ENCODE results near the gene THSD7B. TPM values are rescaled to one million over a fixed set of nuclear protein-coding genes. Genes with fewer than 3 reads are reported as not detected.

The THSD7B gene
- total RNA-seq, 2 donors from 2014 or later, result 0.19 to 0.49 TPM

DNA sequence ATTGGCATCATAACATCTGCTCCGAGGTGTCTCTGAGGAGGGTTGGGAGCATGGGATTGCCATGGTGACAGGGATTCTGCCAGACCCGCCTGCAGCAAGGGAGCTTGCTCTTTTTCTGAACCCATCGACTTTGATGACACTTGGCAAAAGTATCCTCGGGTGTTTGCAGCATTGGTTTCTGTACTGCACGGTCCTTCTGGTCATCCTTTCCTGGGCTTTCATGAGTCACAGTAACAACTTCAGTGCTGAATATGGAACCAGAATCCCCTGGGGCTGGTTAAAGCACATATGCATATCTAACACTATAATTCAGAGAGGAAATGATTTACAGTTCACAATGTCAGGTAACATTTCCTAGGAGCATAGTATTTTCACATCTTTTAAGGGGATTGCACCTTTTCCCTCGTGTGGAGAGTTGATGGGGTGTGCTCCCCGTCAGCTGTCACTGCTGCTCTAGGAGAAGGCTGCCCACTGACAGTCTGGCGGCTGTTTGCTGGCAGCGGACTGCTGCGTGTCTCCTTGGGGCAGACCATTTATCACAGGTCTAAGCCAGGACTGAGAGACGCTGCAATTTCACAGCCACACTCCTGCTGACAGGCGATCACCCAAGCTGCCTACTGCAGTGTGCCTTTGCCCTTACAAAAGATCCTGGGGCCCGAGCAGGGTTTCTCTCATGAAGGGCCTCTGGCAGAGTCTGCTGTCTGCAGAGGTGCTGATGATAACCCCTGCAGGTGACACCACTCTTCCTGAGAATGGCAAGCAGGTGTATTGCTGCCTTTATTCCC lies 425.3 kb downstream of the THSD7B start:
- peaks cover 0 to 2% of the 10 kb centered on the region in 2 donors for H3K9me3 Mint-ChIP-seq
- H3K27ac Mint-ChIP-seq, result no peak overlapping the region
- DNase-seq, result no peak
- H3K4me3 Mint-ChIP-seq, result no peak overlapping the region
- ATAC-seq (replicated peaks in 1 of 2), result no peak
- no peaks in the 10 kb centered on the region for H3K27me3 Mint-ChIP-seq (ENCODE audit: low read depth)
- no peaks in the 10 kb centered on the region for H3K4me1 Mint-ChIP-seq (ENCODE audit: low read depth)
- H3K36me3 Mint-ChIP-seq (ENCODE audit: insufficient read depth in 2 of 2), result no peaks in the 10 kb centered on the region

DNA sequence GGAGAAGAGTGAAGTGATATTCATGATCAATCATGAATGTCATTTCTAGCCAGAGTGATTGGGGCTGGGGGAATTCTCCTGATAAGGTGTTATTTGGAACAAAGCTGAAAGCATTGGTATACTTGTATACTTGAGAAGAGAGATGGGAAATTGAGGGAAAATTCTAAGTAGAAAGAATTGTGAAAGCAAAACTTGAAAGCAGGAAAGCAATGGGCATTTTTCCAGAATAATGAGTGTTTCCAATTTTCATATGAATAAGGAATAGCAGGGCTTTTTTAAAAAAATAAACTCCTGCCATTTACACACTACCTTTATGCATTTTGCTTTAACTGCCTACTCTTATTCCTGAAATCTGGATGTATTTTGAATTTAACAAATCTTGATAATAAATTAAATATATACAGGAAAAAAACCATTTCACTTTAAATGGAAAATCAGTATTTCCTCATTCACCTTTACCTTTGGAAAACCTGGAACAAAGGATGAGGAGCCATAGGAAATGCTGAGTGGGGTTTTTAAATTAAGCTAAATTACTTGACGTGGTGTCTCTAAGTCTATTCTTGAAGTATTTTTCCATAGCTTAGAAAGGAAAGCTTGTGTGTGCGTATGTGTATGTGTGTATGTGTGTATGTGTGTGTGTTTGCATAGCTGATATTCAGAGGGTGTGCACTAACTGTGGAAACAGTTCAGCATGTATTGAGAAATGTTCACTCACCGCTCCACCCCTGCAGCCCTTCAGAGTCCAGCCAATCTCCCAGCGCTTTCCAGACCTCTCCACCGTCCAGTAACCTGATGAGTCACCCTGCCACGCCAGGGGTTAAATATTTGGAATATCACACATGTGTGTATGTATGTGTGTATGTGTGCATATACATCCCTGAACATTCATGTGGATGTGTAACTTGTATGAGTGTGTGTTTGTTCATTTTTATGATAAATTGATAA lies 427.3 kb downstream of the THSD7B start:
- ATAC-seq (replicated peaks in 1 of 2), result no peak
- H3K4me1 Mint-ChIP-seq (ENCODE audit: low read depth), result no peaks in the 10 kb centered on the region
- no peaks in the 10 kb centered on the region for H3K9me3 Mint-ChIP-seq
- no peak overlapping the region for H3K4me3 Mint-ChIP-seq
- no peak overlapping the region for H3K27ac Mint-ChIP-seq
- DNase-seq, result no peak
- no peaks in the 10 kb centered on the region for H3K27me3 Mint-ChIP-seq (ENCODE audit: low read depth)
- no peaks in the 10 kb centered on the region for H3K36me3 Mint-ChIP-seq (ENCODE audit: insufficient read depth in 2 of 2)

DNA sequence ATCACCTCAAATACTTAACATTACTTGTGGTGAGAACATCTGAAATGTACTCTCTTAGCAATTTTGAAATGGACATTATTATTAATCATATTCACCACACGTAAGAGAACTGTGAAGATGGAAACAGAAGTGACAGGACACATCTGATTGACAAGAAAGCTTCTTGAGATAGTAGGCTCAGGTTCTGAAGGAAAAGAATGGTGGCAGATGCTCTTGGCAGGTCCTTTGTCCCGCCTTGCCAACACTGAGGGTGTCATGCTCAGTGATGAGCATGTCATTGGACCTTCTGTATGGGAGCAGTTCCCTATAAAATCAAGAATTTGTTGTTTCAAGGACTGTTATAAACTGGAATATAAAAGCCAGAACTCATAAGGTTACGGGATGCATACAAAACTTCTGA lies 428.1 kb downstream of the THSD7B start:
- Mint-ChIP-seq H3K4me1 (ENCODE audit: low read depth) (no peaks in the 10 kb centered on the region), H3K9me3 (no peaks in the 10 kb centered on the region), H3K36me3 (ENCODE audit: insufficient read depth in 2 of 2) (no peaks in the 10 kb centered on the region), H3K4me3 (no peak overlapping the region), H3K27ac (no peak overlapping the region), H3K27me3 (ENCODE audit: low read depth) (no peaks in the 10 kb centered on the region)
- ATAC-seq (replicated peaks in 1 of 2) (no peak), DNase-seq (no peak)

DNA sequence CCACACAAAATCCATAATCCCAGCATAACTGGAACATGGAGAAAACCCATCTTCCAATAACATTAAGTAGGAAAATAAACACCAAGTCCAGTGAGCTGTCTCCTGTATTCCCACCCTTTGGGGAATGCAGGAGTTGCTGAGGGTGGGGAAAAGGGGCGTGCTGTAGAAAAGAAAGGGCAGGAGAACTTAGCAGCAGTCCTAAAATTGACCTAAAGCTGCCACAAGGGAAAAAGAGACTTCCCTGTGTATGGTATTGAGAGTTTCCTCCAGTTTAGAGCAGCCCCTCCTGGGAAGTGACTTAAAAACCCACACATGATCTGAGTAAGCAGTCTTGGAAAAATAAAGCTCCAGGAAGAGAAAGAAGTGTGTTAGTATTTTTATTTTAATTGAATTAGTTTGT lies 428.8 kb downstream of the THSD7B start:
- no peak for ATAC-seq (replicated peaks in 1 of 2)
- no peak overlapping the region for H3K4me3 Mint-ChIP-seq
- H3K9me3 Mint-ChIP-seq, result no peaks in the 10 kb centered on the region
- H3K4me1 Mint-ChIP-seq (ENCODE audit: low read depth), result no peaks in the 10 kb centered on the region
- H3K27ac Mint-ChIP-seq, result no peak overlapping the region
- no peaks in the 10 kb centered on the region for H3K36me3 Mint-ChIP-seq (ENCODE audit: insufficient read depth in 2 of 2)
- DNase-seq, result no peak
- no peaks in the 10 kb centered on the region for H3K27me3 Mint-ChIP-seq (ENCODE audit: low read depth)

DNA sequence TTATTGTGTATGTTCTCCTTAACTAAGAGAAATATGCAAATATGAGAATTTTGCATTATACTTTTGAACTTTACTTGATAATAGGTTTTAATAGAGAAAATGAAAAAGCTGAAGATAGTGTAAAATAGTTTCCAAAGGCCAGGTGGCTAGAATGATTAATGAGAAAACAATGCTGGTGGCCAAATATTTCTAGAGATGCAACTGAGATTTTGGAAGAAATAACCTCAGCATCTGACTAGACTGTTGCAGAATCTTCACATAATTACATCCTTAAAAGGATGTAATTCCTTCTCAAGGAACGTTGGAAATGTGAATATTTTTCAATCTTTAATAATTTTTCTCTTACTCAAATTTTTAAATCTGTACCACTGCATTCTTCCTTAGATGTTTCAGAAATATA lies 434.4 kb downstream of the THSD7B start:
- Mint-ChIP-seq H3K36me3 (ENCODE audit: insufficient read depth in 2 of 2) (no peaks in the 10 kb centered on the region), H3K9me3 (peaks cover 0 to 2% of the 10 kb centered on the region in 2 donors), H3K27me3 (ENCODE audit: low read depth) (no peaks in the 10 kb centered on the region), H3K4me1 (ENCODE audit: low read depth) (no peaks in the 10 kb centered on the region), H3K27ac (no peak overlapping the region), H3K4me3 (no peak overlapping the region)
- ATAC-seq (replicated peaks in 1 of 2), result no peak
- DNase-seq, result no peak

DNA sequence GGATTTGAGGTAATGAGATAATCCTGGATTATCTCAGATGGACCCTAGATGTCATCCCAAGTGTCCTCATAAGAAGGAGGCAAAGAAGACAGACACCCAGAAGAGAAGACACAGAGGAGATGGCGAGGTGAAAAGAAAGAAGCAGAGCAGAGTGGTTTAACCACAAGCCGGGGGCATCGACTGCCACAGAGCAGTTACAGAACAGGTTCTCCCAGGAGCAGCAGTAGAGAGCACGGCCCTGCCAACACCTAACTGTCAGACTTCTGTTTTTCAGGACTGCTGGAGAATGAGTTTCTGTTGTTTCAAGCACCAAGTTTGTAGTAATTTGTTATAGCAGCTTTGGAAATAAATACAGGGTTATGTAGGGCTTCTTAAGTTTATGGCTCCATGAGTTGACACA lies 437.0 kb downstream of the THSD7B start:
- Mint-ChIP-seq H3K36me3 (ENCODE audit: insufficient read depth in 2 of 2) (no peaks in the 10 kb centered on the region), H3K4me3 (no peak overlapping the region), H3K4me1 (ENCODE audit: low read depth) (no peaks in the 10 kb centered on the region), H3K27me3 (ENCODE audit: low read depth) (no peaks in the 10 kb centered on the region), H3K27ac (no peak overlapping the region), H3K9me3 (peaks cover 0 to 3% of the 10 kb centered on the region in 2 donors)
- no peak for DNase-seq
- ATAC-seq (replicated peaks in 1 of 2), result no peak

DNA sequence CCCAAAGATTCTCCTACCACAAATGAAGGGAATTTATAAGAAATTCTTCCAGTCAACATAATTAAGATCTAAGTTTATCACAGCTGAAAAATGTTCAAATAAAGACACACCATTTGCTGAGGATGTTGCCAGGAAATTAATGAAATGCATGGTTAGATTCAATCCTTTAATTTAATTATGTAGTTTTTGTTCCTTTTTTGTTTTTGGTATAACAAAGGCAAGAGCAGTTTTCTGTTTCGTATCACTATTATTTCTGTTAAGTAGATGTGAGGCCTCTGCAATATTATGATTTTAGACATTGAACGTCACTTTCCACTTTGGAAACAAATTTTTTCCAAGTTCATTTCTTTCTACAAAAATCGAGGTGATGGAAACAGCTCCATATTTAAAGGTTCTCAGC lies 440.0 kb downstream of the THSD7B start:
- Mint-ChIP-seq H3K27ac (no peak overlapping the region), H3K4me1 (ENCODE audit: low read depth) (no peaks in the 10 kb centered on the region), H3K9me3 (peaks cover 1 to 3% of the 10 kb centered on the region in 2 donors), H3K27me3 (ENCODE audit: low read depth) (no peaks in the 10 kb centered on the region), H3K4me3 (no peak overlapping the region), H3K36me3 (ENCODE audit: insufficient read depth in 2 of 2) (no peaks in the 10 kb centered on the region)
- no peak for ATAC-seq (replicated peaks in 1 of 2)
- no peak for DNase-seq

DNA sequence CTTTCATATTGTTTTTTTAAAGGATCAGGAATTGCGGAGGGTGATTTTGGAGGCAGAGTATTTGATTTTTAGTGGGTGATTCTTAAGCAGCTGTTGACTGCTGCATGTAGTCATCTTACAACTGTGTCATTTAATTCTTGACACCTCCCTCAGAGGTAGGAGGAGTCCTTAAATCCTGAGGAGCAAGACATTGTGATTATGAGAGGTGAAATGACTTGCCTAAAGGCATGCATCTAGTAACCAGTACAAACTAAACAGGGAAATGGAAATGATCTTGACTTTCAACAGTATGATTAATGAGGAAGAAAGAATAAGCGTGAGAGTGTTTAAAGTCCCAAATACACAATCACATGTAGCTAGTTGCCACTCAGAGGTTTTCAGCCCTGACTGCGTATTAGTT lies 440.7 kb downstream of the THSD7B start:
- Mint-ChIP-seq H3K4me1 (ENCODE audit: low read depth) (no peaks in the 10 kb centered on the region), H3K4me3 (no peak overlapping the region), H3K27ac (no peak overlapping the region), H3K27me3 (ENCODE audit: low read depth) (no peaks in the 10 kb centered on the region), H3K9me3 (peaks cover 1 to 3% of the 10 kb centered on the region in 2 donors), H3K36me3 (ENCODE audit: insufficient read depth in 2 of 2) (no peaks in the 10 kb centered on the region)
- no peak for DNase-seq
- no peak for ATAC-seq (replicated peaks in 1 of 2)

DNA sequence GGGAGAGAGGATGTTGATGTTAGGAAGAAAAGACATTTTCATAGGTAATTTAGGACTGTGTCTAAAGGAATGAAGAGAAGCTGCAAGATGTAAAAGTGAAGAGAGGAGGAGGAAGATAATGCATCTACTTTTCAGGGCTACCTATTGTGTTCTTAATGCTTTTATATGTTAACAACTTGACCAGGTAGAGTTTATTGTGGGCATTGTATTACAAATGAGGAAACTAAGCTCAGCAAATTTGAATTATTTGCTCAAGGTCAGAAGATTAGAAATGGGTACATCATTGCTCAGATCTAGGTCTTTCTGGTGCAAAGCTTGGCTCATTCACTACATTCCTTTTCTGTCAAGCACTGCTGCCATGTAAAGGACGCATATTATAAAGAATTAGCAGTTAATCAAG lies 441.7 kb downstream of the THSD7B start:
- Mint-ChIP-seq H3K4me3 (no peak overlapping the region), H3K36me3 (ENCODE audit: insufficient read depth in 2 of 2) (no peaks in the 10 kb centered on the region), H3K4me1 (ENCODE audit: low read depth) (no peaks in the 10 kb centered on the region), H3K27ac (no peak overlapping the region), H3K27me3 (ENCODE audit: low read depth) (no peaks in the 10 kb centered on the region), H3K9me3 (peaks cover 1 to 3% of the 10 kb centered on the region in 2 donors)
- ATAC-seq (replicated peaks in 1 of 2) (no peak), DNase-seq (no peak)

DNA sequence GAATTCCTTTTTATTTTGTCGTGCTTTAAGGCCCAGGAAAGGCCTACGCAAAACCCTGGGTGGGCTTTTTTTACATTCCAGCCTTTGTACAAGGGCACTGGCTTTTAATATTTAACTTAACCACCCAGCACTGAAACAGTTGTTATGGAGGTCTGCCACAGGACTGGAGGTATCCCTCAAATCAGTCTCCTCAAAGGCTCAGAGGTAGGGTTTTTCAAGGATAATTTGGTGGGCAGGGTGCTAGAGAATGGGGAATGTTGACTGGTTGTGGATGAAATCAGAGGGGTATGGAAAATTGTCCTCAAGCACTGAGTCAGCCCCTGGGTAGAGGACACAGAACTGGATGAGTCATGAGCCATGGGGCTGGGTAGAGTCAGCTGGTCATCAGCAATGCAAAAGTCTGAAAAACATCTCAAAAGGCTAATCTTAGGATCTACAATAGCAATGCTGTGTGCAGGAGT lies 443.1 kb downstream of the THSD7B start:
- H3K27ac Mint-ChIP-seq, result no peak overlapping the region
- H3K36me3 Mint-ChIP-seq (ENCODE audit: insufficient read depth in 2 of 2), result no peaks in the 10 kb centered on the region
- no peaks in the 10 kb centered on the region for H3K4me1 Mint-ChIP-seq (ENCODE audit: low read depth)
- ATAC-seq (replicated peaks in 1 of 2) (no peak), DNase-seq (no peak)
- H3K27me3 Mint-ChIP-seq (ENCODE audit: low read depth), result no peaks in the 10 kb centered on the region
- peaks cover 1 to 2% of the 10 kb centered on the region in 2 donors for H3K9me3 Mint-ChIP-seq
- H3K4me3 Mint-ChIP-seq, result no peak overlapping the region

DNA sequence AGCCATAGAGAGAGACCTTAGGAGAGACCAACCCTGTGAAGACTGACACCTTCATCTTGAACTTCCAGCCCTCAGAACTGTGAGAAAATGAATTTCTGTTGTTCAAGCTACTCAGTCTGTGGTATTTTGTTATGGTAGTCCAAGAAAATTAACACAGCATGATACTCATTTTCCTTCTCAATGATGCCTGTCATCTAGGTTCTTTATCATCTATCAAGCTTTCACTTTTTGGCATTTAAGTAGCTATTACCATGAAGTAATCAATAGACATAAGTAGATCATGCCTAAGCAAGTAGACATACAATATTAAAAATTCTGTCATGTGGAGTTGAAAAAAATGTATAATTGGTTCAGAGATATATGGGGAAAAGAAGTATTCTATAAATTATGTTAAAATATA lies 444.7 kb downstream of the THSD7B start:
- no peak for ATAC-seq (replicated peaks in 1 of 2)
- H3K4me1 Mint-ChIP-seq (ENCODE audit: low read depth), result no peaks in the 10 kb centered on the region
- no peak for DNase-seq
- no peak overlapping the region for H3K4me3 Mint-ChIP-seq
- H3K27ac Mint-ChIP-seq, result no peak overlapping the region
- no peaks in the 10 kb centered on the region for H3K27me3 Mint-ChIP-seq (ENCODE audit: low read depth)
- peaks cover 1 to 3% of the 10 kb centered on the region in 2 donors for H3K9me3 Mint-ChIP-seq
- no peaks in the 10 kb centered on the region for H3K36me3 Mint-ChIP-seq (ENCODE audit: insufficient read depth in 2 of 2)

DNA sequence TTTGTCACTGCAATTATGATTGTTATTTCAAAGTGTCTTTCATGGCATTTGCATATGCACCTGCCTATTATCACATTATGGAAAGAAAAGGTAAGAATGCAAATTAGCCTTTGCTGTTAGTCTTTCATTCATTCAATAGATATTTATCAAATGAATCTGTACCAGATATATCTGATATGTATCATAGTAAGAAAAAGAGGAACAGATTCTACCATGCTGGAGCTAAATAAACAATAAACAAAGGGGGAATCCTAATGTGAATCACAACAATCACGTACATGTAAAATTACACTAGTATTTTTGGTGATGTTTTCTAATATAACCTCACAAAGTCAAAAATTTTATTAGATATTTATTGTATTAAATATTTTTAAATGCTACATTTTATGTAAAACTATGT lies 446.4 kb downstream of the THSD7B start:
- H3K27ac Mint-ChIP-seq, result no peak overlapping the region
- no peak overlapping the region for H3K4me3 Mint-ChIP-seq
- no peaks in the 10 kb centered on the region for H3K4me1 Mint-ChIP-seq (ENCODE audit: low read depth)
- H3K36me3 Mint-ChIP-seq (ENCODE audit: insufficient read depth in 2 of 2), result no peaks in the 10 kb centered on the region
- DNase-seq, result no peak
- peaks cover 1 to 5% of the 10 kb centered on the region in 2 donors for H3K9me3 Mint-ChIP-seq
- no peak for ATAC-seq (replicated peaks in 1 of 2)
- H3K27me3 Mint-ChIP-seq (ENCODE audit: low read depth), result no peaks in the 10 kb centered on the region

DNA sequence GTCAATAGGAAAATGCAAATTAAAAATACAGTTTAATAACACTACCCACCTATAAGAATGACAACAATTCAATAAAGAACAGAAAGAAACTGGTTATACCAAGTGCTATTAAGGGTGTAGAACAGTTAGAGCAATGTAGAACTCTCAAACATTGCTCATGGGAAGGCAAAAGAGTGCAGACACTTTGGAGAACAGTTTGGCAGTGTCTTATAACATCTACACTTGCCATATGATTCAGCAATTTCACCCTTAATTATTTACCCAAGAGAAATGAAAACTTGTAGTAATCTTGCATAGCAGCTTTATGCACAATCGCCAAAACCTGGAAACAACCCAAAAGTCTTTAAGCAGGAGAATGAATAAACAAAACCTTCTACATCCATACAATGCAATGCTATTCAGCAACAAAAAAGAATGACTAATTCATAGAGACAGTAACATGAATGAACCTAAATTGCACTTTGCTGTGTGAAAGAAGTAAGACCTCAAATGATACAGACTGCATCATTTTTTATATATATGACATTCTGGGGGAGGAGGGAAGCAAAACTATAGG lies 455.2 kb downstream of the THSD7B start:
- DNase-seq (no peak), ATAC-seq (replicated peaks in 1 of 2) (no peak)
- Mint-ChIP-seq H3K4me1 (ENCODE audit: low read depth) (no peaks in the 10 kb centered on the region), H3K27me3 (ENCODE audit: low read depth) (no peaks in the 10 kb centered on the region), H3K9me3 (no peaks in the 10 kb centered on the region), H3K4me3 (no peak overlapping the region), H3K36me3 (ENCODE audit: insufficient read depth in 2 of 2) (no peaks in the 10 kb centered on the region), H3K27ac (no peak overlapping the region)
